Inflammatory macrophage treated with lipopolysaccharide for 1 hour (primary cell): Measurements from ENCODE around the gene KMT2D.

Experiments
- DNase-seq, 2 donors: peaks; one replicate each; pipeline ENCODE4 v3.0.0-alpha.2; 2020 to 2022

KMT2D gene

GRCh38 chr12:49015196-49015595 is 45.4 kb downstream of the KMT2D start:
- DNase-seq: no peak

DNA sequence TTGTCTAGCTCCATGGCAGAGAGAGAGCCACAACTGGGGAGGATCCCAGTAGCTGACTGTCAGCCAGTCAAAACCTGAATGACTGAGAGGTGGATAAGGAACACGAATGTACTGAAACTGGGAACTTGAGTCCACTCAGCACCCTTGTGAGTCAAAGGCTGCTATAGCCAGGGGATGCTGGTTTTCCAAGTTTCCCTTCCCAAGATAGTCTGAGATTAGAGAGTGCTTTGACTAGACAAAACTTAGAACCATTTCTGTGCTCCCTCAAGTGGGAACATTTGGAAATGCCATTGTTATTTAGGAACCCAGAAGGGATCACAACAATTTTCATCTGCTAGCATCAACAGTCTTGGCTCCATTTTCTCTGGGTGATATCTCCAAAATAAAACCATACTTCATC is 46.0 kb downstream of the KMT2D start:
- DNase-seq: no peak

- DNase-seq: no peak
These were observed 47.2 kb downstream of the KMT2D start for GRCh38 chr12:49013428-49013827.

DNA sequence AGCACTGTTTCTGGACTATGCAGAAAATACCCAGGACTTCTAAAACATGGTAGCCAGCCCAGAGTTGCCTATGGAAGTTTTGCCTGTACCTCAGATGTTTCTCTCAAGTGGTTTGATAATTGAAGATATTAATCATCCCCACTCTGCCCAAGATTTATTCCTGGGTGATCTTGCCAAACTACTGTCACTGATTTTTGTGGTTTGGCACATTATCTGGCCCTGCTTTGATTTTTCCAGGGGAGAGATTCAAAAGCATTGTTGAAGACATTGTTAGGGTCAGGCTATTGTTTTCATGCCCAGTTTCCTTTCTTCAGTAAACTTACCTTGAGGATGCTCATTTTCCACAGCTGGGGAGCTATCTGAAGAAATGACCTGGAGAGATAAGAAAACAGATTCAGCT is 47.9 kb downstream of the KMT2D start:
- DNase-seq: no peak
